Stimulated activated CD8-positive, alpha-beta memory T cell treated with anti-CD3 and anti-CD28 coated beads, Interleukin-15, amount 100 ng/mL, for 4 hours (primary cell): ENCODE measurements around the gene MIEN1.
"Not testable (repeated sequence)": the region's sequence is repeated elsewhere in the genome, so short reads cannot be mapped to it uniquely, and the experiment has no call there.

Source experiments
- DNase-seq, 2 donors: peaks; one replicate each; pipeline ENCODE4 v3.0.0-alpha.2; 2020; ENCODE audit warnings: low read depth in 2 of 2

The MIEN1 gene

GRCh38 chr17:39755554-39756379, 25.4 kb upstream of the MIEN1 start:
- DNase-seq, result peak; percentile 42 to 46

DNA sequence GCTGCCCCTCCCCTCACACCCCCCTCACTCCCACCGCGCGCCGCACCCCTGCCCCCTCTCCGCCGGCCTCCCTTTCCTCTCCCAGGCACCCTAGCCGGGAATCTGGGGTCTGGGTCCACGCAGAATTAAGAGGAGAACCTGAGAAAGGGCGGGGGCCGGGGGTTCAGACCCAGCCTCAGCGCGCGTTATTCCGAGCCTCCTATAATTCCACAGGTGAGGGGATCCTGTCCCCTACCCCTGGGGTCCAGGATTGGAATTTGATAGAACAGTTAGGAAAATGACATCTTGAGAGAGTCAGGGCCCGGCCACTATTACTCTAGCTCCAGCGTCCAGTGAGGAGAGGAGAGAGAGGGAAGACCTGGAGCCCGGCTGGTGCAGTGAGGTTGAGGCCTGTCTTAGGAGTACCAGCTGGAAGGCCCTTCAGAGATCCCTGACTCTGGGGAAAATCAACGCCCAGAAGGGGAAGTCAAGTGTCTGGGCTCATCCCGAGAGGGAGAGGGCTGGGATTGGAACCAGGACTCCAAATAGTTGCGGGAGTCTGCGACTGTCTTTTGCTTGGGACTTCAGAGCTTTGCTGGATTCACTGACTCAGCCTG, 24.7 kb upstream of the MIEN1 start:
- DNase-seq, result no peak

- peak; percentile 86 to 93 for DNase-seq
These were observed 24.0 kb upstream of the MIEN1 start for GRCh38 chr17:39754161-39754957.

DNA sequence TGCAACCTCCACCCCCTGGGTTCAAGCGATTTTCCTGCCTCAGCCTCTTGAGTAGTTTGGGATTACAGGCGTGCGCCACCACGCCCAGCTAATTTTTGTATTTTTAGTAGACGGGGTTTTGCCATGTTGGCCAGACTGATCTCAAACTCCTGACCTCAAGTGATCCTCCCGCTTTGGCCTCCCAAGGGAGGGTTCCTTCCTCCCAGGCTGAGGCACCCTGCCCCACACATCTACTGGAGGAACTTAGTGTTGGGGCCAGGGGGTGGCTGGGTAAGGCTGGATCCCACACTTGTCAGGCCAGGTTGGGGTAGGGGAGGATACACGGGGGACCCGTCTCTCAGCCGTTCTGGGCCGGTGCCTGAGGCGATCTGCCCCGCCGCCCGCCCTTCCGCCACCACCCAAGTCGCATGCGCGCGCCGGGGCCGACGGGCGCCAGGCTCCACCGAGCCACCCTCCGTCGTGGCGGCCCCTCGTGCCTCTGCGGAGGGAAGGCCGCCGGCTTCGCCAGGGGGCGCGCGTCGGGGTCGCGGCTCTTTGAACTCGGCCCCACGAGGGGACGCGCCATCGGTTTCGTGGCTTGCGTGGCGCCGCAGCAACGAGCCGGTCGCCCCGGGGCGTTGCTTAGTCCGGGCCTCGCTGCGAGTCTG, 23.3 kb upstream of the MIEN1 start:
- no peak for DNase-seq

DNA sequence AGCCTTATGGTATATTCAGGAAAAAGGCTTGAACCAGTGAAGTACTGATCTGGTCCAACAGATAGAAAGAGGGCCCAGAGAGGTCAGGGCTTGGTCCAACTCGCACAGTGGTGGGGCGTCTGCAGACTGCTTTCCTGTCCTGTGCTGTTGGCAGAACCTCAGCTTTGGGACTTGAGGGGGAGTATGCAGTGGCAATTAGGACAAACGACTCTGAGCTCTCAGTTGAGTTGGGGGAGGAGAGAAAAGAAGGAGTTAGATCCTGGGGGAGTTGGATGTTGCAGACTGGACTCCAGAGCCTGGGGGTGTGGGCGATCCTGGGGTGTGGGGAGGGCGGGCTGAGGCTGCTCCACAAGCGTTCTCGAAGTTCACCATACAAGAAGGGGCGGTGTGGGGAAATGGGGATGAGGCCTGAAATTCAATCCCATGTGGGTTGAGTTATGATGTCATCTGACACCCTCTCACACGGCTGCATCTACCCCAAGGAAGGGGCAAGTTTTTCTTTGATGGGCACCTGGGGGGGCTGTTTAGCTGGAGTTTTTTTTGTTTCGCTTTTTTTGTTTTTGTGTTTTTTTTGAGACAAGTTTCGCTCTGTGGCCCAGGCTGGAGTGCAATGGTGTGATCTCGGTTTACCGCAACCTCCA, 22.0 kb upstream of the MIEN1 start:
- no peak for DNase-seq

GRCh38 chr17:39751637-39752036, 21.3 kb upstream of the MIEN1 start:
- no peak for DNase-seq

DNA sequence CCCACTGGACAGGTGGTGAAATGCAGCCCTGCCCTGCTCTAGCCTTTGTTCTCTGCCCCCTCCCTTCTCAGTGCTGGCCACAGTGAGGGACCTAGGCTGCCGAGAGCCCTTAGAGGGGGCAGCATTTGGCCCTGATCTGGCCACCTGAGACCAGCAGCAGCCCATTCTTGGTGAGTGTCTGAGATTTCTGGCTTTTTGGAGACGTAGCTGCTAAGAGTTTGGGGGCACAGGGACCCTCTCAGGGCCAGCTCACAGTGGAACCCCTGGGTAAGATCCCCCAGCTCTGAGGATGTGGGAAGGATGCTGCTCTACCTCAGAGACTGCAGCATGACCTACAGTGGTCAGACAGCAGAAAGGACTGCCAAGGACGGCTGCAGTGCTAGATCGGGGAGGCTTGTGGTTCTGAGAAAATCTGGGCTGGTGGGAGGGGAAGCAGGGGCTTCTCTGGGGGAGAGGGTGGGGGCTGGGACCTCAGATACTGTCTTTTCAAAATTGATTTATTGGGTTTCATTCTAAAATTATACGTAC, 20.7 kb upstream of the MIEN1 start:
- DNase-seq, result no peak

- DNase-seq, result no peak
These were observed 20.0 kb upstream of the MIEN1 start for GRCh38 chr17:39750131-39751015.

DNA sequence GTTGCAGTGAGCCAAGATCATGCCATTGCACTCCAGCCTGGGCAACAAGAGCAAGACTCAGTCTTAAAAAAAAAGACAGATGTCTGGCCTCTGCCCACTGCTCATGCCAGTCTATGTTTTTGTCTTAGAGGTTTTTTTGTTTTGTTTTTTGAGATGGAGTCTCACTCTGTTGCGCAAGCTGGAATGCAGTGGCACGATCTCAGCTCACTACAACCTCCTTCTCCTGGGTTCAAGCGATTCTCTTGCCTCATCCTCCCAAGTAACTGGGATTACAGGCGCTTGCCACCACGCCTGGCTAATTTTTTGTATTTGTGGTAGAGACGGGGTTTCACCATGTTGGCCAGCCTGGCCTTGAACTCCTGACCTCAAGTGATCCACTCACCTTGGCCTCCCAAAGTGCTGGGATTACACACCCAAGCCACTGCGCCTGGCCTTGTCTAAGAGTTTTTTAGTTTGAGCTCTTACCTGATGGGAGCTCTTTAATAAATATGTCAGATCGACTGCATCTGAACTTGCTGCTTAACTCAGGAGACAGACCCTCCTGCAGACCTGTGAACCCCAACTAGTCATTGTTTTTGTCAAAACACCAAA, 18.2 kb upstream of the MIEN1 start:
- not testable (repeated sequence) for DNase-seq

DNA sequence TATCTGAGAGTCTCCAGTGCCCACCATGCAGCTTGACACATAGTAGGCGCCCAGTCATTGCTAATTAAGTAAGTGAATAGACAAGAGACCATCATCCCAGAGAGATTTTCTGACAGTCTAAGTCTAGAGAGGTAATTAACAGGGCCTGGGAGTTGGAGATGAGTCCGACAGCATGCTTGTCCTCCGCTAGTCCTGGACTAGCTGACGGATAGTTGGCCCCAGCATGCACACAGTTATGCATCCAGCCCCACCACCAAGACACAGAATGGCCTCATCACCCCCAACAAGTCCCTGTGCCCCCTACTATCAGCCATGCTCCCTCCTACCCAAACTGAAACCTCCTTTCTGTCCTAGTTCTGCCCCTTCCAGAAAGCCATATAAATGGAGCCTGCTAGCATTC, 17.4 kb upstream of the MIEN1 start:
- DNase-seq, result no peak

DNA sequence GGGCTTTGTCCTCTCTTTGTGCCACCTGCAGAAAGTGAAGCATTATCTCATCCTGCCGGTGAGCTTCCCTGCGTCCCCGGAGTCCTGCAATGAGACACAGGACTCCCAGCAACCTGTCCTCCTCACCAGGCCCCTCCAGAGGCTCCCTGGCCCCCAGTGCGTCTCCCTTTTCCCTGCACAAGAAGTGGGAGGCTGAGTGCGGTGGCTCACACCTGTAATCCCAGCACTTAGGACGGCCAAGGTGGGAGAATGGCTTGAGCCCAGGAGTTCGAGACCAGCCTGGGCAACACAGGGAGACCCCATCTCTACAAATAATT, 15.8 kb upstream of the MIEN1 start:
- no peak for DNase-seq

GRCh38 chr17:39745335-39746144, 15.2 kb upstream of the MIEN1 start:
- no peak for DNase-seq

- DNase-seq, result no peak
These were observed 14.5 kb upstream of the MIEN1 start for GRCh38 chr17:39744836-39745215.

DNA sequence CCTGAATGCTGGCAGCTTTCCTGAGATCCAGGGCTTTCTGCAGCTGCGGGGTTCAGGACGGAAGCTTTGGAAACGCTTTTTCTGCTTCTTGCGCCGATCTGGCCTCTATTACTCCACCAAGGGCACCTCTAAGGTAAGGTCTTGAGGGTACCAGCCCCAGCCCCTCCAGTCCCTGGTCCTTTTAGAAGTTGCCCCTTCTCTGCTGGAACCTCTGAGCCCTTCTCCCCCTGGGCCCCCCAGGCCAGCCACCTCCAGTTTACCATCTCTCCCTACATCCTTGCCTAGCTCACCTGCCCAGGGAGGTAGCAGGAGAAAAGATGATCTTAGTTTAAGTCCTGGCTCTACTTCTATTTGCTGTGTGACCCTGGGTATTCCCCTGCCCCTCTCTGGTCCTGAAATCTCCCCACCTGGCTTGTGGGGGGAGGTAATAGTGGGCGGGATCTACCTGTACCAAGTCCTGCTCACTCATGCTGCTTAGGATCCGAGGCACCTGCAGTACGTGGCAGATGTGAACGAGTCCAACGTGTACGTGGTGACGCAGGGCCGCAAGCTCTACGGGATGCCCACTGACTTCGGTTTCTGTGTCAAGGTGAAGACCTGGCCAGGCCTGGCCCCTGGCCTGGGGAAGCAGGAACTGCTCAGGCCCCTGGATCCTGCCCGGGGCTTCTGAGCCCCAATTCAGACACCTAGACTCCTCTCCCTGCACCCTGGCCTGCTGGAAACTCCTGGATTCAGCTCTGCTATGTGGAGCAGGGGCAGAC, 13.9 kb upstream of the MIEN1 start:
- DNase-seq, result no peak

DNA sequence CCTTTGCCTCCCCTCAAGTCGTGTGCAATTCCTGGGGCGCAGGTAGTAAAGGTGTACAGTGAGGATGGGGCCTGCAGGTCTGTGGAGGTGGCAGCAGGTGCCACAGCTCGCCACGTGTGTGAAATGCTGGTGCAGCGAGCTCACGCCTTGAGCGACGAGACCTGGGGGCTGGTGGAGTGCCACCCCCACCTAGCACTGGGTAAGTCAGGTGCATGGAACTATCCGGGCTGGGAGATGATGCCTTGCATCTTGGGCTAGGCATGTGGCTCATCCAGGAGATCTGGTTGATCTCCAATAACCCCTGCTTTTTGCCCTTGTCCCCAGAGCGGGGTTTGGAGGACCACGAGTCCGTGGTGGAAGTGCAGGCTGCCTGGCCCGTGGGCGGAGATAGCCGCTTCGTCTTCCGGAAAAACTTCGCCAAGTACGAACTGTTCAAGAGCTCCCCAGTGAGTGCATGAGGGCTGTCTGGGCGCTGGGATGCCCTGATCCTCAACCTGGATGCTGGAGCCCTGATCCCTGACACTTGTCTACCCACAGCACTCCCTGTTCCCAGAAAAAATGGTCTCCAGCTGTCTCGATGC, 12.6 kb upstream of the MIEN1 start:
- no peak for DNase-seq

DNA sequence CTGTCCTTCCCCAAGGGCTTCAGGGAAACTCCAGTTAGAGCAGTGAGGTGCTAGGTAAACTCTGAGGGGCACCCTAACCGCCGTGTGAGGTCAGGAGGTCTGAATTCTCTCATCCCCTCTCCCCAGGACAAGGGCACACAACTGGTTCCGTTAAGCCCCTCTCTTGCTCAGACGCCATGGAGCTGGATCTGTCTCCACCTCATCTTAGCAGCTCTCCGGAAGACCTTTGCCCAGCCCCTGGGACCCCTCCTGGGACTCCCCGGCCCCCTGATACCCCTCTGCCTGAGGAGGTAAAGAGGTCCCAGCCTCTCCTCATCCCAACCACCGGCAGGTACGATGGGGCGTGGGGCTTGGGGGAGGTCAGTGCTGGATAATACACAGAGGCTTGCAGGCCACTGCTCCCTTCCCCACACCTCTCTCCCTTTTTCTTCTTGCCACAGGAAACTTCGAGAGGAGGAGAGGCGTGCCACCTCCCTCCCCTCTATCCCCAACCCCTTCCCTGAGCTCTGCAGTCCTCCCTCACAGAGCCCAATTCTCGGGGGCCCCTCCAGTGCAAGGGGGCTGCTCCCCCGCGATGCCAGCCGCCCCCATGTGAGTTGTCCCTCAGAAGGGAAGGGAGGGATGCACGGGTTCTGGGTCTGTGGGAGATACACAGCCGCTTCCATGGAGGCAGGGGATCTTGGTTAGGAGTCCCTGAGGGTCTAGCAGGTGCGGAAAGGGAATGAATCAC, 12.0 kb upstream of the MIEN1 start:
- DNase-seq, result no peak

- no peak for DNase-seq
These were observed 10.2 kb upstream of the MIEN1 start for GRCh38 chr17:39740357-39741111.
